HFF-Myc (cell line): ENCODE results near the gene COL18A1.
"Not testable (repeated sequence)": the region's sequence is repeated elsewhere in the genome, so short reads cannot be mapped to it uniquely, and the experiment has no call there.

ENCODE experiments used
- DNase-seq: peaks from one replicate; pipeline ENCODE4 v3.0.0-alpha.2; 2011; ENCODE audit warnings: low read depth; ENCODE audit errors: extremely low read depth
- H3K4me3 ChIP-seq: replicated peaks from 2 replicates; pipeline ENCODE4 v1.5.1; 2011; ENCODE audit warnings: low read depth, mild to moderate bottlenecking, control low read depth, low read length
- CTCF ChIP-seq: IDR thresholded peaks from 2 replicates; pipeline ENCODE4 v1.5.1; 2012; ENCODE audit warnings: mild to moderate bottlenecking, low read depth, low read length, control low read depth; ENCODE audit errors: missing control alignments

COL18A1 gene

GRCh38 chr21:45439901-45440461, 35.0 kb downstream of the COL18A1 start:
- H3K4me3 ChIP-seq = no peak overlapping the region
- no peak for DNase-seq
- no peak for TF ChIP-seq CTCF

- H3K4me3 ChIP-seq = no peak overlapping the region
- no peak for DNase-seq
- no peak for TF ChIP-seq CTCF
These were observed 35.9 kb downstream of the COL18A1 start for GRCh38 chr21:45440736-45441350.

GRCh38 chr21:45441431-45442255, 36.7 kb downstream of the COL18A1 start:
- no peak for DNase-seq
- H3K4me3 ChIP-seq = no peak overlapping the region
- no peak for TF ChIP-seq CTCF

- TF ChIP-seq CTCF = no peak
- no peak overlapping the region for H3K4me3 ChIP-seq
- no peak for DNase-seq
These were observed 37.3 kb downstream of the COL18A1 start for GRCh38 chr21:45442276-45442675.

GRCh38 chr21:45442686-45443594, 38.0 kb downstream of the COL18A1 start:
- H3K4me3 ChIP-seq, DNase-seq: not testable (repeated sequence)

- no peak for TF ChIP-seq CTCF
- DNase-seq = no peak
- no peak overlapping the region for H3K4me3 ChIP-seq
These were observed 38.7 kb downstream of the COL18A1 start for GRCh38 chr21:45443595-45444181.

GRCh38 chr21:45444385-45444784, 39.4 kb downstream of the COL18A1 start:
- no peak for TF ChIP-seq CTCF
- no peak overlapping the region for H3K4me3 ChIP-seq
- DNase-seq = no peak
